Measurements from ENCODE around the gene CALML6.

DNA sequence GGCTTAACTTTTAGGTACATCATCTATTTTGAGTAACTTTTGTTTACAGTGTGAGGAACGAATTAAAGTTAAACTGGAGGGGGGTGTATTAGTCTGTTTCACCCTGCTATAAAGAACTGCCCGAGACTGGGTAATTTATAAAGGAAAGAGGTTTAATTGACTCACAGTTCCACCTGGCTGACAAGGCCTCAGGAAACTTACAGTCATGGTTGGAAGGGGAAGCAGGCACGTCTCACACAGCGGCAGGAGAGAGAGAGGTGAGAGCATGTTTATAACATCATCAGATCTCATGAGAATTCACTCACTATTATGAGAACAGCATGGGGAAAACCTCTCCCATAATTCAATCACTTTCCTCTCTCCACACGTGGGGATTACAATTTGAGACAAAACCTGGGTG lies 35.9 kb downstream of the CALML6 start:
- TF ChIP-seq, protein P1, sequence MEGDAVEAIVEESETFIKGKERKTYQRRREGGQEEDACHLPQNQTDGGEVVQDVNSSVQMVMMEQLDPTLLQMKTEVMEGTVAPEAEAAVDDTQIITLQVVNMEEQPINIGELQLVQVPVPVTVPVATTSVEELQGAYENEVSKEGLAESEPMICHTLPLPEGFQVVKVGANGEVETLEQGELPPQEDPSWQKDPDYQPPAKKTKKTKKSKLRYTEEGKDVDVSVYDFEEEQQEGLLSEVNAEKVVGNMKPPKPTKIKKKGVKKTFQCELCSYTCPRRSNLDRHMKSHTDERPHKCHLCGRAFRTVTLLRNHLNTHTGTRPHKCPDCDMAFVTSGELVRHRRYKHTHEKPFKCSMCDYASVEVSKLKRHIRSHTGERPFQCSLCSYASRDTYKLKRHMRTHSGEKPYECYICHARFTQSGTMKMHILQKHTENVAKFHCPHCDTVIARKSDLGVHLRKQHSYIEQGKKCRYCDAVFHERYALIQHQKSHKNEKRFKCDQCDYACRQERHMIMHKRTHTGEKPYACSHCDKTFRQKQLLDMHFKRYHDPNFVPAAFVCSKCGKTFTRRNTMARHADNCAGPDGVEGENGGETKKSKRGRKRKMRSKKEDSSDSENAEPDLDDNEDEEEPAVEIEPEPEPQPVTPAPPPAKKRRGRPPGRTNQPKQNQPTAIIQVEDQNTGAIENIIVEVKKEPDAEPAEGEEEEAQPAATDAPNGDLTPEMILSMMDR (IDR thresholded peaks at IDR 0.05; ENCODE audit: low read length): no peak
- TF ChIP-seq EZH2 (IDR thresholded peaks at IDR 0.05; ENCODE audit: borderline replicate concordance, low read length): no peak

All from OCI-LY1 (cell line).